CD4-positive, alpha-beta T cell treated with Interferon alpha-2 for 1 hour (primary cell): Measurements from ENCODE around the gene RANBP6.
"Not testable (repeated sequence)": the region's sequence is repeated elsewhere in the genome, so short reads cannot be mapped to it uniquely, and the experiment has no call there.

ENCODE experiments used
- DNase-seq, 2 donors: peaks; one replicate each; pipeline ENCODE4 v3.0.0-alpha.2; 2020 to 2022

RANBP6 gene

DNA sequence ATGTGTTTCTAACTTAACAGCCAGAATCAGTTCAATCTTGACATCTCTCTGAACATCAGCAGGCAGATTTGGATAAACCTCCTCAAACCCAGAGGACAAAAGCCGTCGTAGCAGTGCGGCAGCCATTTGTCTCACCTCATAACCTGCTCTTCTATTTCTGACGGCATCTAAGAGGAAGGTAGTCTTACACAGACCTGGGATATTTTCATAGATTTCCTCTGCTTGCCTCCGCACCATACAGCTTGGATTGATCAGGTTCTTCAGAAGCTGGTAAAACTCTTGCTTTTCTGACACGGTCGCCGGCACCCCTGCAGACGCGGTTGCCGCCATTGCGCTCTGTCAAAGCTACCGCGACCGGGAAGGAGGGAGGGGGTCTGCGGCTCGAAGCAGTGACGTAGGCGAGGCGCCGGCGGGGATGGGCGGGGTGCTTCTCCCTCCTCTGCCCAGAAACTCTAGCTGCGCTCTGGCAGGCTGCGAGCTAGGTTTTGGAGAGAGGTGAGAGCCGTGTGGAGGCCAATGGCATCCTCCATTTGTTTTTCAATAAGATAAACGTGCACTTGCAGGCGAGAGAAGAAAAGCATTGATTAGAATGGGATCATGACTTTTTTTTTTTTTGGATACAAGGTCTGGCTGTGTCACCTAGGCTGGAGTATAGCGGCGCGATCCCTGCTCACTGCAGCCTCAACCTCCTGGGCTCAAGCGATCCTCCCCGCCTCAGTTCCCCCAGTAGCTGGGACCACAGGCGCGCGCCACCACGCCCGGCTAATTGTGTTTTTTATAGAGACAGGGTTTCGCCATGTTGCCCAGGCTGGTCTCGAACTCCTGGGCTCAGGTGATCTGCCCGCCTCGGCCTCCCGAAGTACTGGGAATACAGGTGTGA, at the start of gene RANBP6:
Gene RANBP6 (minus strand): TSS at position 347 of the 880 bp plus-strand sequence. CDS start 17 bp downstream, at position 330.
- peak; percentile 89 to 91 for DNase-seq

DNA sequence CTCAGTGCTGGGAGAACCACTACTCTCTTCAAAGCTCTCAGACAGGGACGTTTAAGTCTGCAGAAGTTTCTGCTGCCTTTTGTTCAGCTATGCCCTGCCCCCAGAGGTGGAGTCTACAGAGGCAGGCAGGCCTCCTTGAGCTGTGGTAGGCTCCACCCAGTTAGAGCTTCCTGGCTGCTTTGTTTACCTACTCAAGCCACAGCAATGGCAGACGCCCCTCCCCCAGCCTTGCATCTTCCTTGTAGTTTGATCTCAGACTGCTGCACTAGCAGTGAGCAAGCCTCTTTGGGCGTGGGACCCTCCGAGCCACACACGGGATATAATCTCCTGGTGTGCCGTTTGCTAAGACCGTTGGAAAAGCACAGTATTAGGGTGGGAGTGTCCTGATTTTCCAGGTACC, 47.7 kb upstream of the RANBP6 start:
- peak in 1 of 2 donors; percentile 17 for DNase-seq

DNA sequence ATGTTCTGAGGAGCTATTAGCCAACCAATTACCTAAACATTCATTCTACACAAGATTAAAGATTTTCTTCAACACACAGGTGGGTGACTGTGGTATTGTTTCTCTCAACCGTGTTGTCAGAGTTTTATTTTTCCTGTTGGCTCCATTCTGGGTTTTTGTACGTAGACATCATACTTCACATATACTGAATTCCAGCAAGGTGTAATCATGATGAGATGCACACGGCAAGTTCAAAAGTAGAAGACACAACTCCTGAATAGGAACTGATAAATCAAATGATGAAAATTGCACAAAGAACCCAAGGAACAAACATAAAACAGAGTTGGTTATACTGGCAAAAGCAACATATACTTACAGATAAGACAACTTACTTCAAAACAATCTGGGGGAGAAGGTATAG, 40.2 kb upstream of the RANBP6 start:
- DNase-seq = no peak

DNA sequence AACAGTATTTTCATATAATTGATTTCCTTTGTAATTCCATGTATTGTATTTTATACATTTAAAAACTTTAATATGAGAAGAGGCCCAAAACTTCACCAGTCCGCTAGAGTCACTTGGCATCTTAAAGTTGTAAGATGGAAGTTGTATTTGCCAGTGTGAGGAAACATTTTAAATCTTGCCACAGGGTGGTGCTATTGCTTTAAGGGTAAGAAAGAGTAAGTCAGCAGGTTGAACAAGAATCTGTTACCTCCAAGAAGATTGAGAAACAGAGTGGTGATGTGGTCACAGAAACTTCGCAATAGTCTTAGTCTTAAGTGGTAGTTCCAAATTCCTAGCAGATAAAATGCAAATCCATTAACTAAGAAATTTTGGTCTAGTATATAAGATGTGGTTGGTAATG, 39.8 kb upstream of the RANBP6 start:
- peak; percentile 46 to 77 for DNase-seq

DNA sequence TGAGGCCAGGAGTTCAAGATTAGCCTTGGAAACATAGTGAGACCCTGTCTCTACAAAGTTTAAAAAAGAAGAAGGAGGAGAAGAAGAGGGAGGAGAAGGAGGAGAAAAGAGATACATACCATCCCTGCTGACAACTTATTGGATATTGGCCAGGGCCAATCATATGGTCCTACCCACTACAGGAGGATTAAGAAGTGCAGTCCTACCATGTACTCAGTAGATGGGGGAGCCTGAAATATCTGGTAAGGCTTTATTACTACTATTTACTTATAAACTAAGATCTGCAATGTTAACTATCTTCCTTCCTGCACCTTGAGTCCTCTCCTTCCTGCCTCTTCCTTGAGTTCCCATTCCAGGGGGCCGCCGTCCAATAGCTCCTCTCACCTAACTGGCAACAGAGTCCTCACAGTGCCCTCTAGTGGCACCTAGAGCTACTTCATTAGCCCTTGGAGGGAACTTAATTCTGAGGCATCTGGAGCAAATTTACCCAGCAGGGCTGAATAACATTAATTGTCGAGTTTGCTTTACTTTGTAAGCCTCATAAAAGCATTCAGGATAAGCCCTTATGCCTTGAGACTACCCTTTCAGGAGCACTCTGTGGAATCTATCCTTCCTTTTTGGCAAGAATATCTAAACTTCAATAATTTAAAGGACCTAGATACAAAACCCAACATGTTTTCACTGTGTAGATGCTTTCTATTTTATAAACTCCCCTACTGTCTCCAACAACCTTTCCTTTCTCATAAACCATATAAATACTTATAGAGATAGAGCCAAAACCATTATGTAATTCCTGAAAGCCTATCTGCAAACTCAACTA, 39.1 kb upstream of the RANBP6 start:
- peak; percentile 53 to 71 for DNase-seq

DNA sequence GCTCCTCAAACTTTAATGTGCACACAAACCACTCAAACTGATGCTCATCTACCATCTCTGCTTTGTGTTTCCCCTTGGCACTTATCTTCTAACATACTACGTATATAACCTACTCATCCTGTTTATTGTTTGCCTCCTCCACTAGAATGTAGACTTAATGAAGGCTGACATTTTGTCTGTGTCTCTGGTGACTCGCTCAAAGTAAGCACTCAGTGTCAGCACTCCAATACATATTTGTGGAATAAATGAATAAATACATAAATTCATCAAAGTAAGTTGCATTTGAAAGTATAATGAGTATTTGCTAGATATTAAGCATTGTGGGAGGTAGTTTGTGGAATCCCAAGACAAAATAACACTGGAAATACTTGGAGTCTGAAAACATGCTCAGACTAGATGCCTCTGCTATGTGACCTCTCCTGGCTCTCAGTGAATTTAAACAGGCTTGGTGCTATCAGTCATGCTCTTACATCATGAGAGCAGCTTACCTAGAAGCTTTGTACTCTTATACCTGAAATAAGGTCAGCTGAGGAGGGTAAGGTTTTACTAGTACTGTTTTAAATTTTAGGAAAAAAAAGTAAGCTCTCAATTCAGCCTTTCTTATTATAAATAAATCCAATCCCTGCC, 37.0 kb upstream of the RANBP6 start:
- no peak for DNase-seq

DNA sequence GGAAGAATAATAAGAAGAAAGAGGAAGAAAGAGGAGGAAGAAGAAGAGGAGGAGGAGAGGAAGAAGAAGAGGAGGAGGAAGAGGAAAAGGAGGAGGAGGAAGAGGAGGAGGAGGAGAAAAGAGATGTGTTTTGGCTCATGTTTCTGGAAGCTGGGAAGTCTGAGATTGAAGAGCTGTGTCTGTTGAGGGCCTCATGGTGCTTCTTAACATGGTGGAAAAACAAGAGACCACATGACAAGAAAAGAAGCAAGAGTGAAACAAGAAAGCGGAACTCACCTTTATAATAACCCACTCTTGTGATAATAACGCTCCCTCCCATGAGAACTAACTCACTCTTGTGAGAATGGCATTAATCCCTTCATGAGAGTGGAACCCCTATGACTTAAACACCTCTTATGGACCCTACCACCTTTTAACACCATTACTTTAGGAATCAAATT, 36.1 kb upstream of the RANBP6 start:
- DNase-seq = no peak

DNA sequence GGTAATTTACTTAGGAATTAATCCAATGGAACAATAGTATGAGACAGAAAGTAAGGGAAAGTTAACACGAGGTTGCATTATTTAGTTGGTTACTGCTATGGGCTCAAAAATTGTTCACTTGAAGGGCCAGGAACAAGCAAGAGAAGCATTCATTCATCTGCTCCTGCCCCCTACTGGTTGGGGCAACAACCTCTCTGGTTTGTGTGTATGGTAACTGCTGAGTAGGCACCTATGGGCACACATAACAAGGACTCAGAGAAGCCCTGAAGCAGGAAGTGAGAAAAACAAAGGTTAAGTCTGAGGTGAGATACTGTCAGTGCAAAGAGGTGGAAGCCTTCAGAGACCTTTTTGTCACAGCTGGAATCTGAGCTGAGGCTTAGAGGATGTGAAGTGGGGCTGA, 34.4 kb upstream of the RANBP6 start:
- peak in 1 of 2 donors; percentile 38 for DNase-seq

DNA sequence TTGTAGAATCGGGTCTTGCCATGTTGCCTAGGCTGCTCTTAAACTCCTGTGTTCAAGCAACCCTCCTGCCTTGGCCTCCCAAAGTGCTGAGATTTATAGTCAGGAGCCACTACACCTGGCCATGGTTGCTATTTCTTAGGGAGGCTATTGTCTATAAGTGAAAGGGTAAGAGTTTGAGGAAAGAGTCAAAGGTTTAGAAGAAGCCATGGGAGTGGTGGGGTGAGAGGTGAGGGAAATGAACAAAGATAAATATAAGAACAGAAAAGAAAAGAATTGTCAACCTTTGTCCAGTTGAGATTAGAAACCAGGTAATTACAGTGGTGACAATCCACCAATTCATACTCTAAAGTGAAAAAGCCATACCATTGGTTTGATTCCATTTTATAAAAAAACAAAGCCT, 32.6 kb upstream of the RANBP6 start:
- DNase-seq = no peak

DNA sequence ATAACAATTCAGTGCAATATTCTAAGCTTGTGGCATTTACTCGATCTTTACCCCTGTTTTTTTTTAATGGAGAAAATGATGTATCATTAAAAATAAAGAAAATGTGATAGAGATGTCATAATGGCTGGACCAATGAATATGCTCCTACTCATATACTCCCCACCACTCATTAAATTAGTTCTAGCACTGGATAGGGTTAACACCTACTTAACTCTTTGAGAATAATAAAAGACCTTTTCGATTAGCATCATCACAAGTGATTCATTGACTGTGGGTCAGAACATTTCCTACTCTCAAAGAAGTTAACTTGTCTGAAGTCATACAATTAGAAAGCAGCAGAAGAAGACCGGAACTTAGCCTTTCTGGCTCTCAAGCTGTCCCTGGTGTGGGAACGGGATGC, 31.6 kb upstream of the RANBP6 start:
- DNase-seq = no peak

DNA sequence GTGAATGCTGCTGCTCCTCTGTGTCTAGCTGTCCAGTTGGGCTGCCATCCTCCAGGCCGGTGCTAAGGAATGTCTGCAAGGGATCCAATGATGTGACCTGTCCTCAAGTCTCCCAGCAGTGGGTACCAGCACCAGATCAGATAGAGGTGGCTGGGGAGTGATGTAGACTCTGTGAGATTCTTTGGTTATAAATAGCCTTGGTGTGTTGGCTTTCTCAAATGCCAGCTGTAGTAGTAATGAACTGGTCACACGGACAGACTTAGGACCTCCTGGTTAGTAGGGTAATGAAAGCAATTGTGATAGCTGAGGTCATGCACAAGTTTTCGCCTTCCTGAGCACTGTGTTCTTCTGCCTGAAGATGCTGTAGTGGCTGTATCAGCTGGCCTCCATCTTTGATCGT, 29.9 kb upstream of the RANBP6 start:
- DNase-seq = no peak

DNA sequence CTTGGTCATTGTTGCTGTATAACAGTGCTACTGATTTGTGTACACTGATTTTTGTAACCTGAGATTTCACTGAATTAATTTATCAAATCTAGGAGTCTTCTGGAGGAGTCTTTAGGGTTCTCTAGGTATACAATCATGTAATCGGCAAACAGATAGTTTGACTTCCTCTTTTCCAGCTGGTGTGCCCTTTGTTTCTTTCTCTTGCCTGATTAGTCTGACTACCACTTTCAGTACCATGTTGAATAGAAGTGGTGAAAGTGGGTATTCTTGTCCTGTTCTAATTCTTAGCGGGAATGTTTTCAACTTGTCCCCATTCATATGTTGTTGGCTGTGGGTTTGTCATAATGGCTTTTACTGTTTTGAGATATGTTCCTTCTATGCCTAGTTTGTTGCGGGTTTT, 24.7 kb upstream of the RANBP6 start:
- no peak for DNase-seq

DNA sequence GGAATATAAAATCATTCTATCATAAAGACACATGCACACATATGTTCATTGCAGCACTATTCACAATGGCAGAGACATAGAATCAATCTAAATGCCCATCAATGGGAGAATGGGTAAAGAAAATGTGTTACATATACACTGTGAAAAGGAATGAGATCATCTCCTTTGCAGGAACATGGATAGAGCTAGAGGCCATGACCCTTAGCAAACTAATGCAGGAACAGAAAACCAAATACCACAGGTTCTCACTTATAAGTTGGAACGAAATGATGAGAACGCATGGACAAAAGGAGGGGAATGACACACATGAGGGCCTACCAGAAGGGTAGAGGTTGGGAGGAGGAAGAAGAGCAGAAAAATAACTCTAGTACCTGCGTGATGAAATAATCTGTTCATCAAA, 21.0 kb upstream of the RANBP6 start:
- DNase-seq = no peak

DNA sequence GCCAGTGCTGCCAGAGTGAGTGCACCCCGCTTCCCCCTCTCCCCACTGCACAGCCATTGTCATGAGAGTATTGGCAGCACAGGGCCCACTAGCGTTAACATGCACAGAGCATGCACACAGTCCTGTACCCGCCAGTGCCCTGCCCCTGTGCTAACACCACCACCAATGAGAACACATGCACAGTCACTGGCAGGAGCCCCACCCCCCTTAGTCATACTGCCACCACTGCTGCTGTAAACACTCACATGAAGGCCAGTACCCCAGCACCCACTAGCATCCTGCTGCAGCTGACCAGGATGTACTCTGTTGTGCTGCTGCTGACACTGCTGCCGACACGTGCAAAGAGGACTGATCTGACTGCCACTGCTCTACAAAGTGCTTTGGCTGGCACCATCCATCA, 19.5 kb upstream of the RANBP6 start:
- DNase-seq = no peak

DNA sequence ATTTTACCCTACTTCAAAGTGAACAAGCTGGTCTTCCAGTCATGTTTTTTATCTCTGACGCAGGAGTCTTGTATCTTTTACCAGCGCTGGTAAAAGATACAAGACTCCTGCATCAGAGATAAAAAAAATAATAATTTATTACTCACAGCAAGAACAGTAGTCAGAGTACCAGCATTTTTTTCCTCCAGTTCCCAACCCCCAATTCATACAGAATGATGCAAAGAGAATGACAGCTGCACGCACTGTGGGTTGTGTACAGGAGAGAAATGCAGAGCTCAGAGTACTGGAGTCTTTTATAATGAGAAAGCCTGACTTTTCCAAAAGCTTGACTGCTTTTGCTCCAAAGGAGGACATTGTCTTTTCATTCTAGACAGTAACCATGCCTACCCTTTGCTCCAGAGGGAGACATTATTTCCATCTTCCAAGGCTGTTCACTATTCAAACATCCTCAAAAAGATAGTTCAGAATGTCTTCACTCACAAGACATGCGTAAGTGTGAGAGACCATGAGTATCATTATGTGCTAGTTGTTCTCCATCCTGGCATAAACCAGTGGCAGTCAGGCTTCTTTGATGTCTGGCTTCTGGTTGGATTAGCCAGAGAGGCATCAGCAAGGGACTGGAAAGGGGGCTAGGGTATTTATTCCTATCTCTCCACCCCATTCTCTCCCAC, 14.3 kb upstream of the RANBP6 start:
- DNase-seq = no peak

DNA sequence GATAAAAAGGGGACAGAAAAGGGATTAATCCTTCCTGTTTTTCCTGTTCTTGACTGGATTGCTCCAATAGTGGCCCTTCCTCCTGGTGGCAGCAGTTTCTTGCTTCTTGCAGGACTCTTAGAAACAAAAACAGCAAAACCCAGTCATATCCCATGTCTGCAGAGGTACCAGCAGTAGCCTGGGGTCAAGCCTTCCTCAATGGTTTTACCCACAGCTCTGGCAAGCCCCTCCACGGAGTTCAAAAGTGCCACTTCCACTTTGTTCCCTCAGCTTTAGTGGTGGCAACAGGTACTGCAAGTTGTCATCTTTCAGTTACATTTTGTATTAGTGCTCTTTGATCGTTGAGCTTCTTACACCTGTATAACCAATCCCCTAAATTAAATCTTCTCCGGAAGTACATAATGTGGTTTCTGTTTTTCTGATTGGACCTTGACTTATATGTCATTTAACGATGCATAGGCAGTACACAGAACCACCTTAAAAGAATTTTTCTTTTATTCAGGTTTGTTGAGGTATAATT, 8.7 kb upstream of the RANBP6 start:
- DNase-seq = peak; percentile 21 to 59

DNA sequence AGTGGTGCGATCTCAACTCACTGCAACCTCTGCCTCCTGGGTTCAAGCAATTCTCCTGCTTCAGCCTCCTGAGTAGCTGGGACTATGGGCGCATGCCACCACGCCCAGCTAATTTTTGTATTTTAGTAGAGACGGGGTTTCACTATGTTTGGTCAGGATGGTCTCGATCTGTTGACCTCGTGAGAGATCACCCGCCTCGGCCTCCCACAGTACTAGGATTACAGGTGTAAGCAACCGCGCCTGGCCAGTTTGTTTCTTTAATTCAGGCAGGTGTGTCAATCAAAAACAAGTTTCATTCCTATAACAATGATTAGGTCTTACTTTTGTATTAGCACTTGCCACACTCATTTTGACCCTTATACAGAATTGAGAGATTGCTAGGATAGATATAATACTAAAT, 1.6 kb upstream of the RANBP6 start:
- not testable (repeated sequence) for DNase-seq

DNA sequence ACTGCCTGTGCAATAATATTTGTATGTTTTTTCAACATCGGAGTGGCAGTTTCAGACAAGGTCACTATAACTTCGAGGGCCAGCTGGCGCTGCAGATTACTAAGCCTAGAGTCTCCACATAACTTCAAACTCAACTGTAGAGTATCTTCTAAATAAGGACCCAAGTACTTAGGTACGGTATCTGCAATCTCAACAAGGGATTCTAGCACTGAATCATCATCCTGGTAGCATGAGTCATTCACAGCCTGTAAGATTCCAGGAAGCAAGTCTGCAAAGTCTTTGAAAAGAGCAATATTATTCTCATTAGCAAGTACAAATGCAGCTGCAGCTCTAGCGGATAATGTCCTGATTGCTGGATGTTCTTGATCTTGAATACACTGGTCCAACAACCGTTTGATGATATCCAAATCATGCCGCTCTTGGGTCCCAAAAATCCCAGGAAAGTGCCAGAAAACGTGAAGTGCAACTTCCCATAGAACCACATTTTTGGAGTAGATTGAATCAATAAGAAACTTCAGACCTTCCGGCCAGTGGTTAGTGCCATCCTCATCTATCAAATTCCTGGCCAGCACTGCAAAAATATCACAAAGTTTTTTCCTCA, 654 bp downstream of the RANBP6 start:
- DNase-seq = peak in 1 of 2 donors; percentile 11

DNA sequence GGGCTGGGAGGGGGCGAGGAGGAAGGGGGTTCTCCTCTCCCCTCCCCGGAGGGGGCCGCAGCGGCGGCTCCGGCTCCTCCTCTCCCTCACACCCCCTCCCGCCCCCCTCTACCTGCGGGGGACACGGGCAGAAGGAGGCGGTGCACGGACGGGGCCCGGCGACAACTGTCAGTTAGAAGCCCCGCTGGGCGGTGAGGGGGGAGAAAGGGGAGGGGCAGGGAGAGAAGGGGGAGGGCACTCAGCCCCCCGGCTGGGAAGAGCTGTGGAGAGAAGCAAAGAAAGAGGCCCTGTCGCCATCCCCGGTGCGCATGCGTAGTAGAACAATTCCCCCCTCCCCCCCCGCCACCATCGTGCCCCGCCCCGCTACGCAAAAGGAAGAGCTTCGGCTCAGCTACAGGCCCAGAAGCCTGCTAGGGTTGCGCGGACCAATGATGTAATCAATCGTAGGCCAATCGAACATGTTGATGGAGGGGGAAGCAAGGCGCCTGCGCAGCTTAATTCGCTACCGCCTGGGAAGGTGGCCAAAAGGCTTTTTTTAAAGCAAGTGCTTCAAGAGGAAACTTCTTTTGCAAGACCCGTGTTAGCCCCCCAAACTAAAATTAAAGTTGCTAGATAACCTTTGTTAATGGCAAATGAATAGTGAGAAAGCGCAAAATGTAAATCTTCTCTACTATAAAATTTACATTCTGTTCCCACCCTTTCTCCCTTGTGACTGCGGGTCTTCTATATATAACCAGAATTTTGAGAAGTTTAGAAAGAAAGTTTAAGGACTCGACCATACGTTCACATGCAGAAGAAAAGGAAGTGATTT, 7.0 kb downstream of the RANBP6 start:
- DNase-seq = peak; percentile 97 to 98

DNA sequence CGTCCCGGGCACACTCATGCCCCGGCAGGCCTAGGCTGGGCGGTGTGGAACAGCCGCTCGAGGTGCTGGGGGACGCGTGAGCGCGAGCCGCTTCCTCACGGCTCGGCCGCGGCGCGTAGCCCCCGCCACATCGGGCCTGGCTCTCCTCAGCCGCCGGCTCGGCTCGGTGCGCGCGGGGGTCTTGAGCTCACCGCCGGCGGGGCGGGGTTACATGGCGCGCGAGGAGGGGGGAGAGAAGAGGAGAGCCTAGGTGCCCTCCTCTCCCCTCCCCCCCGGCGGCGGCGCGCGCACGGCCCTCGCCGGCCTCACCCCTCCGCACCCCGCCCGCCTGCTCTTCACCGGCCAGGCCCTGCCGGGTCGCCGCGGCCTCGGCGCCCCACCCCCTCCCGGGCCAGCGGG, 7.7 kb downstream of the RANBP6 start:
- DNase-seq = peak; percentile 77 to 84

DNA sequence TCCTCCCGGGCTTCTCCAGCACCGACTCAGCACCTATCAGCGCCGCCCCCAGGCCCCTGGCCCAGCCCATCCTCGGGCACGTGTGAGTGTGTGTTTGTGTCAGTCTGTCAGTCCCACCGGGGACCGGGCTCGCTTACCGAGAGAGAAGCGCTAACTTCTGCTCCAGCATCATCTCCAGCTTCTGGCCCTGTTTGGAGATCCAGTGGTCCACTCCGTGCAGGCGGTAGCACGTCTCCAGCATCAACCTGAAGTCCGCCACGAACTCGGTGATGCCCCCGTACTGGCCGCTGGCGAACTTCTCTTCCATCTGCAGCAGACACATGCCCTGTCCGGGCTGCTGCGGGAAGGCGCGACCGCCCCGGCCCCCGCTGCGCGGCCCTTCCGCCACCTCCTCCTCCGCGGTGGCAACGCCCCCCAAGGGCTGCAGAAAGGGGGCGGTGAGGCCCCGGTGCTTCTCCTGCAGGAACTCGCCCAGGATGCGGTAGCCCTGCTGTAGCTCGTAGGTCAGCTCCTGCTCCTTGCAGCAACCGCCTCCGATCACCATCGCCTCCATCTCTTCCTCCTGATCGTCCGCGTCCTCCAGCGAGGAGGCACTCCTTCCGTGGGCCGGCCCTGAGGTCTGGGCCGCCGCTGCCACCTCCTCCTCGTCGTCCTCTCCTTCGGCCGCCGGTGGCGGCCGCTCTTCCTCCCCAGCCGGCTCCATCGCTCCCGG, 8.2 kb downstream of the RANBP6 start:
- DNase-seq = peak; percentile 90 to 93
